Measurements from ENCODE around the gene MAPT.

GRCh38 chr17:46074540-46074939 is 180.2 kb downstream of the MAPT start:
- no peak for TF ChIP-seq CTCF (conservative IDR thresholded peaks at IDR 0.05; ENCODE audit: low read depth, low read length)
- TF ChIP-seq EZH2 (IDR thresholded peaks at IDR 0.05; ENCODE audit: low read length, unreplicated experiment), result no peak
- no peak for TF ChIP-seq EZH2phosphoT487 (IDR thresholded peaks at IDR 0.05; ENCODE audit: borderline replicate concordance, low read length)

Measured in PC-3 (cell line).